GM12864 (cell line): ENCODE data around the gene SSTR3.
"Not testable (repeated sequence)": the region's sequence is repeated elsewhere in the genome, so short reads cannot be mapped to it uniquely, and the experiment has no call there.

Experiments used
- DNase-seq: peaks from one replicate; pipeline ENCODE4 v3.0.0-alpha.2; 2011; ENCODE audit warnings: low read depth
- H3K4me3 ChIP-seq: 2 replicates; pipeline ENCODE4 v1.5.1; 2011; ENCODE audit warnings: mild to moderate bottlenecking, low read depth, low read length, control low read depth
- TF ChIP-seq, protein P1 (sequence below): IDR thresholded peaks from 2 replicates; pipeline ENCODE4 v1.5.1; 2011; ENCODE audit warnings: low read depth, mild to moderate bottlenecking, moderate library complexity, low read length, control low read depth, inconsistent platforms; ENCODE audit errors: missing control alignments

The SSTR3 gene

DNA sequence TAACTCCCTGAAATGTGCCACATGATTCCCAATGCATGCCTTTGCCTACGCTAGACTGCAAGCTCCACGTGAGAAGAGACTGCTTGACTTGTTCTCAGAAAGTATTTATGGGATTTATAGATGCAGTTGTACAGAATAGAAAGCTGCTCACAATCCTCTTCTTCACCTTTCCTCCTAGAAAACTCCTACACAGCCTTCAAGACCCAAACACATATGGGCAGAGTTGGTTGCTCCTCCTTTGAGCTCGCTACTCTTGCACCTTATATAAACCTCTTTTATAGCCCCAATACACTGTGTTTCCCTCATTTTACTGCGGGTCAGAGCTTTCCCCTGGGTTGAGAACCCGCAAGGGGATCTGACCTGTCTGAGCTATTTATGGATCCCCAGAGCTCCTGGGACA lies 40.6 kb downstream of the SSTR3 start:
- H3K4me3 ChIP-seq: no peak overlapping the region
- no peak for DNase-seq
- TF ChIP-seq, protein P1, sequence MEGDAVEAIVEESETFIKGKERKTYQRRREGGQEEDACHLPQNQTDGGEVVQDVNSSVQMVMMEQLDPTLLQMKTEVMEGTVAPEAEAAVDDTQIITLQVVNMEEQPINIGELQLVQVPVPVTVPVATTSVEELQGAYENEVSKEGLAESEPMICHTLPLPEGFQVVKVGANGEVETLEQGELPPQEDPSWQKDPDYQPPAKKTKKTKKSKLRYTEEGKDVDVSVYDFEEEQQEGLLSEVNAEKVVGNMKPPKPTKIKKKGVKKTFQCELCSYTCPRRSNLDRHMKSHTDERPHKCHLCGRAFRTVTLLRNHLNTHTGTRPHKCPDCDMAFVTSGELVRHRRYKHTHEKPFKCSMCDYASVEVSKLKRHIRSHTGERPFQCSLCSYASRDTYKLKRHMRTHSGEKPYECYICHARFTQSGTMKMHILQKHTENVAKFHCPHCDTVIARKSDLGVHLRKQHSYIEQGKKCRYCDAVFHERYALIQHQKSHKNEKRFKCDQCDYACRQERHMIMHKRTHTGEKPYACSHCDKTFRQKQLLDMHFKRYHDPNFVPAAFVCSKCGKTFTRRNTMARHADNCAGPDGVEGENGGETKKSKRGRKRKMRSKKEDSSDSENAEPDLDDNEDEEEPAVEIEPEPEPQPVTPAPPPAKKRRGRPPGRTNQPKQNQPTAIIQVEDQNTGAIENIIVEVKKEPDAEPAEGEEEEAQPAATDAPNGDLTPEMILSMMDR: no peak

DNA sequence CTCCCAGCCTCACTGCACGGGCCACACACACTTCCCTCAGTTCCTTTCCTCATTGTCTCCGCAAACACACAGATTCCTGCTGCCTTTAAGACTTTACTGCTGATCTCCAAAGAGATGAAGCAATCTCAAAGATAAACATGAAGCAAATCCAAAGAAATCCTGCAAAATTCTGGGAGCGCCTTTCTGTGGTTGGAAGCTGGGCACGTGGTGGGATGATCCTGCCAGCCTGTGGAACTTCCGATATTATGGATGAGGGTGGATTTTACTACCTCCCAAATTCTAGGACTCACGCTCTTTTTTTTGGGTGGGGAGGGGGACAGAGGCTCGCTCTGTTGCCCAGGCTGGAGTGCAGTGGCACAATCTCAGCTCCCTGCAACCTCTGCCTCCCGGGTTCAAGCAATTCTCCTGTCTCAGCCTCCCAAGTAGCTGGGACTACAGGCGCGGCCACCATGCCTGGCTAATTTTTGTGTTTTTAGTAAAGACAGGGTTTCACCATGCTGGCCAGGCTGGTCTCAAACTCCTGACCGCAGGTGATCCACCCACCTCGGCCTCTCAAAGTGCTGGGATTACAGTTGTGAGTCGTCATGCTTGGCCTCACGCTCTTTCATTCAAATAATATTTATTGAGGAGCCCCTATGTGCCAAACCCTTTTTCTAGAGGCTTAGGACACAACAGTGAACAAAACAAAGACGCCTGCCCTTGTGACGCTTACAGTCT lies 41.4 kb downstream of the SSTR3 start:
- not testable (repeated sequence) for H3K4me3 ChIP-seq, DNase-seq

- TF ChIP-seq, protein P1: no peak
- no peak overlapping the region for H3K4me3 ChIP-seq
- DNase-seq: no peak
Observed at GRCh38 chr22:37169947-37170688, 42.2 kb downstream of the SSTR3 start.

DNA sequence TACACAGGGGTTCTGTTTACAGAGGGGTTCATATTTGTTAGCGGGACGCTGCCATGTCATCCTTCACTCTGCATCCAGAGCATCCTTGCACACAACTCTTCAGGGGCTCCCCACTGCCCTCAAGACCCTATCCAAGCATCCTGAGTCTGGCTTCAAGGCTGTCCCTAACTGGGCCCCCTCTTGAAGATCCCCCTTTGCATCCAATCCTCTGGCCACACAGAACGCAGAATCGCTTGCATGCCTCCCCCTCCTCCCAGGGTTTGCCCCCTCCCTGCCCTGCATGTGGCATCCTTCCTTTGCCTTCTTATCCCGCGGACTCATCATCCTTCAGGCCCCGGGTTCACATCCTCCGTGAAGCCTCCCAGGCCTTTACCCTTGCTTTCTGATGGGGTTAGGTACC lies 42.9 kb downstream of the SSTR3 start:
- no peak overlapping the region for H3K4me3 ChIP-seq
- DNase-seq: no peak
- TF ChIP-seq, protein P1: no peak

DNA sequence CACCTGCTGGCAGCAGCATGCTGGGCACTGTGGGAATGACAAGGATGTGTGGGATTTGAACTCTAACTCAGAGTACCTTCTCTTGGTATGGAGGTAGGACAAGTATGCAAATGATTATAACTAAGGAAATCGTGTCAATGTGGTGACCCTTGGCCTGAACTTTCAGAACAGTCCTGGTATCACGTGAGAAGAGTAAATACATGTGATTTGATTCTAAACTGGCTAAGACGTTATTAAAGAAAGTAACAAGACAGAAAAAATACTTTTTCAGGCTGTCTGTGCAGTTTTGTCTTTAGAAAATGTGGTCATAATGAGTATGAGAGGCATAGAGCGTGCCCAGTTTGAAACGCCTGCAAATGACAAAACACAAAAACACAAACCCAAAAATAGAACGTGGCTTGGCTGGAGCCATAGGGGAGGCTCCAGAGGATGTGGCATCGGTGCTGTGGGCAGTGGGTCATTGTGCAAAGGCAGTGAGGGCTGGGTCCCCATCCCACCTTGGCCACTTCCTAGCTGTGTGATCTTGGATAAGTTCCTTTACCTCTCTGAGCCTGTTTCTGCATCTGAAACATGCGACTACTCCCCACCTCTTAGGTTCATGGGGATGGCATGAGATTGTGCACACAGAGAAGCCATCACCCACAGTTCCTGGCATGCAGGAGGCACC lies 44.2 kb downstream of the SSTR3 start:
- TF ChIP-seq, protein P1: no peak
- H3K4me3 ChIP-seq: no peak overlapping the region
- DNase-seq: no peak

DNA sequence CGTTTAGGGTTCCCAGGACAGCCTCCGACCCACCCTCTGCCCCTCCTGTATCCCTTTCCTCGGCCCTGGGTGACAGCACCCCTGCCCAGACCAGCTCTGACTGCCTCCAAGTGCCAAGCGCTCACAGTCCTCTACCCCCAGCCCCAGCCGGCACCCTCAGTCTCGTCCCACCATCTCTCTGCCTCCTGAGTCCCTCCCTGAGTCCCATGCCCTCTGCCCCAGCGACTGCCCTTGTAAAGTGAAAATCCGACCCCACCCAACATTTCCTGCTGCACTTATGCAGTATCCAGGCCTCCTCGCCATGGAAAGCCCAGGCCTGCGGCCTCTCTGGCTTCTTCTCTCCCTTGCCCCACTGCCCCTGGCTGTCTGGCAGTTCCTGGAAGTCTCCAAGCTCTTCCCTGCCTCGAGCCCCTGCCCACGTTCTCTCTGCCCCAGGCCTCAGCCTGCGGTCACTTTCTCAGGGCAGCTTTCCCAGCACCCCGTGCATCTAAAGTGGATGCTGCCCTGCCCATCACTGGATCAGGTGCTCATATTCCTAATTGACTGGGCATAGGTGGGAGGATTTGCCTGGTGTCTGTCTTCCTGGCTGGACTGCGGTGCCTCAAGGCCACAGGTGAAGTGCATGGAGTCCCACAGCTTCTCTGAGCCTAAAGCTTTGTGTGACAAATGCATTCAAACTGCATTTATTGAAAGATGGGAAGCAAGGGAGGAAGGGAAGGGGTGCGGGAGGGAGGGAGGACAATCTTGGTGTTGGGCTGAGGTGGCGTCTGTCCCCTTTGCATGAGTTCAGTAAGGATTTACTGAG lies 44.9 kb downstream of the SSTR3 start:
- TF ChIP-seq, protein P1: no peak
- no peak for DNase-seq
- no peak overlapping the region for H3K4me3 ChIP-seq

DNA sequence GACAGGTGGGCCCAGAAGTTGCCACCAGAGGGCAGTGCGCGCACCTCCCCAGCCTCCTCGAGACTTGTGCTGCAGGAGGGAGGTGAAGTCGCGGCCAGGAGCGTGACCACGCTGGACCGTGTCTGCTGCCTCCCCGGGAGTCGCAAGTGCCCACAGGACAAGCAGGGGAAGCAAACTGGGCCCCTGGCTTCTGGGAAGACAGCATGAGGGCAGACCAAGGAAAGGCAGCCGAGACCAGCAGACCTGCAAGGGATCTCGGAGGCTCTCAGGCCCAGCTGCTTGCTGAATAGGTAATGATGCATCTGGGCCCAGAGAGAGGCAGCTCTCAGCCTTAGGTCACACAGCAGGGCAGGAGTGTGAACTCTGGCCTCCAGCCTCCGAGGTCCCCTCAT lies 45.6 kb downstream of the SSTR3 start:
- peak; percentile 52 for DNase-seq
- H3K4me3 ChIP-seq: peak overlapping the region; percentile 31
- TF ChIP-seq, protein P1: peak; percentile 93
